ENCODE measurements around the gene SDR39U1.

The SDR39U1 gene

DNA sequence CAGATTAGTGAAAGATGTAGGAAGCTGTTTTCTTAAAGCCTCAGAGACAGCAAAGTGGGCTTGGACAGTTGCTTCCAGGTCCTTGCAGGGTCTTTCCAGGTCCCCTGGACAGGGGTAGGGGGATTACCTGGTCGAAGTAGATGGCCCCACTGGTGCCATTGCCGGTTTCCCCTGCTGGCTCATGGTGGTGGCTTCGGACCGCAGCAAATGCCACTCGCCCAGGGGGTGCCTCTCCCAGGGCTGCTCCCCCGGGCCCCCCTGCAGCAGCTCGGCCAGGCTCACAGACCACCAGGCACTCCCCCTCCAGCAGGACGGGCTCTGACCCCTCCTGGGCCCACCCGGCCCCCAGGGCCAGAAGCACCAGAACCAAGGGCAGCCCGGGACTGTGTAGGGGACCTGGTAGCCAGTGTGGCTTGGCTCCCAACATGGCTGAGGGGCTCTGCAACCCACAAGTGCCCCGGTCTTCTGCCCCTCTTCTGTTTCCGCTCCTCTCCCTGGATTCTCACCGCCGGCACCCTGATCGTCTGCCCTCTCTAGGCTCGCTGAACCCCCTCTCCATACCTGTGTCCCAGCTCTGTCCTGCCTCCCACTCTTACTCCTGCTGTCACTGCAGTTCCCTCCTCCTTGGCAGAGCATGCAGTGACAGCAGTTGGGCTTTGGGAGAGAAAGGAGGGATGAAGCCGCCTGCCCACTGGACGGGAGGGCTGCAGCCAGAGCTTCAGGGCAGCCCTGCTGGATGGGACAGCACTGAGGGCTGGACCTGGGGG lies 13.8 kb downstream of the SDR39U1 start:
- DNase-seq, result no peak

DNA sequence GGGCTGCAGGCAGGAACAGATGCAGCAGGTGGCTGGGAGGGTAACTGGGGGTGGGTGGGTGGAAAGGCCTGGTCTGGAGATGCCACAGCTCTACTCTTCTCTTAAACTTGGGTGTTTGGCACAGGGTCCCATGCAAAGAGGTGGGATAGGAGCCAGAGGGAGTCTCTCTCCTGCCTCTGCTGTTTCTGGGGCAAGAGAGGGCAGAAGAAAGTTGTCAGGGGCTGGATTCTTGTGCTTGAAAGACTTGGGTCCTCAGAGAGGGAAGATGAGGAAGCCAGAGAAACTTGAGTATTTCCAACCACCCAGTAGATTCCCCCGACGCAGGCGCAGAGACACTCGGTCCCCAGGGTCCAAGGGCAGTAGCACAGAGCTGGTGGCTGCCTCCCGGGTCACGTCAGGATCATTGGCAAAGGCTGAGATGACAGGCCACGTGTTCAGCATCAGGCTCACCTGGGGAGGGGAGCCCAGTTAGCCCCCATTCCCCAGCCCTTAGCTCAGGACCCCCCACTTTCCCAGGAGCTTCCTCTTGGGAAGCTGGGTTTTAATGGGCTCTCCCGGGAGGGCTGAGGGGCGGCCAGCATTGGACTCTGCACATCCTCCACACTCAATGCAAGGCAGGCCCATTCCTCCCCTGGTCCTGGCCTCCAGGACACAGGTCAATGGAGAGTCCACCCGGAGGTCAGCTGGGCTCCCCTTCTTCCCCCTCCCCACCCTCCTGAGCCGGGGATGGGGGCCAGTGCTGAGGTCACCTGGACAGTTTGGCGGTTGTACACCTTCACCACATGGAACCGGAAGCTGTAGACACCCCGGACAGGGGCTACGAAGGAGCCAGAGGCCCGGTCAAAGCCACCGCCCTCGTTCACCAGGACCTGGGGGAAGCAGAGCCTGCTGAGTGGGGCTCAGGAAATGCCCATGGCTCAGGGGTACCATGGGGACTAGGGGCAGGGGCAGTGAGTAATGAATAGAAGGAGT lies 14.8 kb downstream of the SDR39U1 start:
- DNase-seq, result no peak

DNA sequence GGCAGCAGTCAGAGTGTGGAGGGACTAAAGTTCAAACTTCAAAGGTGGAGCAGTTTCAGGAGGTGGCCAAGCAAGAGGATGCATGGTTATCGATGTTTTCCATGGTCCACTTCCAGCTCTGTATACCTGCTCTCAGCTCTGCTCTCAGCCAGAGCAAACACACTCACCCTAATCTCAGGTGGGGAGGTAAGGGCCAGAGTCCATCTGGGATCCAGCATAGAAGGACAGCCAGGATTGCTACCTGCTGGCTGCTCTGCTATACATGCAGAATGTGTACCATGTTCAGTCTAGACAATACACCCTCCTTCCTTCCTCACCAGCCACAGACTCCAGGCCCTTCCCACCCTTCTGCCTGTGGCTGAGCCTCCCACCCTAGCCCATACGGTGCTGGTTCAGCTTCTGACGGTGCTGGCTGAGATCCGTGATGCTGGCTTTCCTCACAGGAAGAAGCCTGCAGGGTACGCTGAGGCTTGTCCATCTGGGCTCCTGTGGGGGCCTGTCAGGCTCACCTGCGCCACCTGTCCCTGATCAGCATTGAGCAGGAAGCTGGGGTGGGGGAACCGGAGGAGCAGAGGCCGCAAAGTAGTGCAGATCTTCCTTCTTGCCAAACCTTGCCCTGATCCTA lies 15.6 kb downstream of the SDR39U1 start:
- DNase-seq, result no peak

DNA sequence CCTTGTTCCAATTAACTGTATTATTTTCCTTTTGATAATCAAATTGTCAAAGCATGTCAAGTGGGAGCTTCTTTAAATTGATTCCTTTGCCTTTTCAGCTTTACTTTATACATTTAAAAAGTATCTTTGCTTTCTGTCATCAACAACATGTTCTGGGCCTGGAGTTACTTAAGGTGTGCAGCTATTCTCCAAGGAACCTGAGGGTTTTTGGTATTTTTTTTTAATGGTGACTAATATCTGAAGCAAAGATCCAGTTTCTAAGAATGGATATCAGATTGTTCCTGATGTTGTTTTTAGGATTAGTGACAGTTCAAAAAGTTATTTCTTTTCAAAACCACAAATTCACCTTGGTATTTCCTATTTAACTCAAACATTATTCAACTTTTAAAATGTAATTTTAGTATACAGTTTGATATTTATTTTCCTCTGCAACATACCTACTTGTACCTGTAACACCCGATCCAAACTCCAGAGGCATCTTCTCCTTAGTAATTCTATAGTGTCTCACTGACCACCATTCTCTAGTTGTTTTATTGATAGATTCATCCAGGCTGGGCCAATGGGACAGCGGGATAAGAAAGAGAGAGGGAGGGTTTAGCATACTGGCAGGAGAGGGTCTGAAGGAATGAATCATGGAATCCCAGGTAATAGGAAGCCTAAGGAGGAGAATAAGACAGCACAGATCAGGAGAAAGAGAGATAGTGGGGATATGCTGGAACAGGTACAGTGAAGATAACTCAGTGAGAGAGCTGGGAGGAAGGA lies 16.2 kb downstream of the SDR39U1 start:
- DNase-seq, result no peak

DNA sequence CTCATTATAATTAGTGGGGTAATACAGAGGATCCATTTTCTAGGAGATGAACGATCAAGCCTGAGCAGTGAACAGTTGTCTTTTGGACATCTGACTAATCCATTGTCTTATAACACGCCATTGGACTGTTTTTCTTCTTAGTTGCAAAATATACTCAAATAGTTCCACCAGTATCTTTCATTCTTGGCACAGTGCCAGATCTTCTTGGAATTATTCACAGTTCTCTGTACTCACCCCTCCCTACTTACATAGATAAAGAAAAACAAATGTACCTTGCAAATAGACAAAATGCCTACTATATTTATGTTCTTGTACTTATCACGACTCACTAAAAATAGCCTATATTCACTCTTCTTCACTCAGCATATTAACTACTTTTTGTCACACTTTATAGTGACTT lies 16.9 kb downstream of the SDR39U1 start:
- no peak for DNase-seq

DNA sequence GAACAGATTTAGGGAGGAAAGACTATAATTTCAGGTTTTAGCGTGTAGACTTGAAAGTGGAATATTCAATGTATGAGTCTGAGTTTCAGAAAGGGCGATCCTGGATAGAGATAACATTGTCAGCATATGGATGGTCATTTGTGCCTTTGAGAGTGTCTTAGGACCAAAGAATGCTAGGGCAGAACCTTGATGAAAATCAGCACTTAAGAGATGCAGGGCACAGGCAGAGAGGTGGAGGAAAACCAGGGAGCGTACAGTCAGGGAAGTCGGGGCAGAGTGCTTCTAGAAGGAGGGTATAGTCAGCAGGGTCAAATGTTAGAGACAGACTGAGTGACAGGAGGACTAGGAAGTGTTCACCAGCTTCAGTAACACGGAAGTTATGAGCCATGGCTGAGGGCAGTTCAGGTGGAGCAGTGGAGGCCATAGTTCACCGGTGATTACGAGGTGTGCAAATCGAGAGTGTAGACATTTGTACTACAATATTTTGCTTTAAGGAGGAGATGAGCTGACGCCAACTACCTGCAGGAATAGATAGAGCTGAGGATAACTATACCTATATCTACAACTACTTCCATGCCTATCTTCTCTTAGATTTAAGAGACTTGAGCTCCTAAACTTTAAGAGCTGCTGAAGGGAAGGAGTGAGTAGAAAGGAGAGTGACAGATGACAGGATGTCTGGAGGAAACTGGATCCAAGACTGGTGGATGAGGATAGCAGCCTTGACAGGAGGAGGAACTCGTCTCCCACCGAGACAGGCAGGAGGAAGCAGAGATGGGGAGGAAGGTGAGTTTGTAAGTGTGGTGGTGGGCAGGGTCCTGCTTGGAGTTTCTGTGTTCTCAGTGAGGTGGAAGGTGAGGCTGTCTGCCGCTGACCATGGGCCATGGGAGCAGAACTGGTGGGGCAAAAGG lies 19.6 kb downstream of the SDR39U1 start:
- no peak for DNase-seq

DNA sequence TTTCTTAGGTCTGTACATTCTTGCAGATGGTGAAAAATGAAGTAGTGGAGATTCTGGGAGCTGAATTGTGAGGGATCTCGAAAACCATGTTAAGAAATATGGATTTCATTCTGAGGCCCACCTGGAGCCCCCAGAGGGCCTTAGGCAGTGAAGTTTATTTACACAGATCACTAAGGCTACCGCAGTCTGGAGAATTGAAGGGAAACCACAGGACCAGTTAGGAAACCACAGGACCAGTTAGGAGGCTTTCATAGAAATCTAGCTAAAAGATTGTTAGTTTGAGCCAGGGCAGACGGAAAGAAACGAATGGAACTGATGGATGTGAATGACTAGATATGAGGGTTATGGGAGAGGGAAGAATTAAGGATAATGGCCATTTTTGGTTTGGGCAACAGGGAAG lies 20.3 kb downstream of the SDR39U1 start:
- DNase-seq, result peak; percentile 18

DNA sequence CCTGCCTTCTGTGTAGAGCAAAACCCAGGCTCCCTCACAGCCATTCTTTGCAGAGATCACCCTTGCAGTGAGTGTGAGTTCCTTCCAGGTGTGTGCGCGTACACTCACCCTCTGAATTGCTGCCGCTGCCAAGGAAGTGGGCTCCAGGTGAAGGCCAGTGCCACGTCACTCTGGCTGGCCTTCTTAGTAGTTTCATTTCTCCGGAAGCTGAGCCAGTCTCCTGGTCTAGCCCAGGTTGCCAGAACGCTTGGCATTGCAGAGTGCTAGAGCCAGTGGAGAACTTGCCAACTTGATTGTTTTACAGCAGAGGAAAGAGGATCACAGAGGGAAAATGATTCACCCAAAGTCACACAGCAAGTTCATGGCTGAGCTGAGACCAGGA lies 24.1 kb downstream of the SDR39U1 start:
- no peak for DNase-seq

DNA sequence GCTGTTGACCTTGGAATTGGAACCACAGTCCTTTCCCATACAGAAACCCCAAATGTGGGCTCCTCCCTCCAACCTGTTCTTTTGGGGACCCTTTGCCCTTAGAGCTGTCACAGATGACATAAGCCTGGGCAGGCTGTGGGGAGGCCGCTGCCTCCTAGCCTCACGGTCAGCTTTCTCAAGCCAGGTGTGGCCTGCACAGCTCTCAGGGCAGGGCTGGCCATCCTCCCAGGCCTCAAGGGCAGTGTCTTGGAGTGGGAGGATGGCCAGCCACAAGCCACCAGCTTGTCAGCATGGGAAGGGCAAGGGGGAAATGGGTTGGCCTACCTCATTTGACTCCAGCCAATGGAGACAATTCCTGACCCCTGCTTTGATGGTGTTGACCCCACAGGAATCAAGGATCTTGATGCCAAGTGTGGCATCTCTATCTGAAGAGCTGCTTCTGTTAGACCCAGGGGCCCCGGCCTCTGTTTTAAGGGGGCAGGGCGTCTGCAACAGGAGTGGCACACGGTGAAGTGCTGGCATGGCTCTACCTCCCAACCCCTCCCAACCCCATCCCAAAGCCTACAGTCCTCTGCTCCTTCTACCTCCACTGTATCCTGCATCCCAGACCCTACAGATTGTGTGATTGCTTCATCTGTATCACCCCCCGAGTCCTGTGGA lies 24.6 kb downstream of the SDR39U1 start:
- DNase-seq, result no peak

DNA sequence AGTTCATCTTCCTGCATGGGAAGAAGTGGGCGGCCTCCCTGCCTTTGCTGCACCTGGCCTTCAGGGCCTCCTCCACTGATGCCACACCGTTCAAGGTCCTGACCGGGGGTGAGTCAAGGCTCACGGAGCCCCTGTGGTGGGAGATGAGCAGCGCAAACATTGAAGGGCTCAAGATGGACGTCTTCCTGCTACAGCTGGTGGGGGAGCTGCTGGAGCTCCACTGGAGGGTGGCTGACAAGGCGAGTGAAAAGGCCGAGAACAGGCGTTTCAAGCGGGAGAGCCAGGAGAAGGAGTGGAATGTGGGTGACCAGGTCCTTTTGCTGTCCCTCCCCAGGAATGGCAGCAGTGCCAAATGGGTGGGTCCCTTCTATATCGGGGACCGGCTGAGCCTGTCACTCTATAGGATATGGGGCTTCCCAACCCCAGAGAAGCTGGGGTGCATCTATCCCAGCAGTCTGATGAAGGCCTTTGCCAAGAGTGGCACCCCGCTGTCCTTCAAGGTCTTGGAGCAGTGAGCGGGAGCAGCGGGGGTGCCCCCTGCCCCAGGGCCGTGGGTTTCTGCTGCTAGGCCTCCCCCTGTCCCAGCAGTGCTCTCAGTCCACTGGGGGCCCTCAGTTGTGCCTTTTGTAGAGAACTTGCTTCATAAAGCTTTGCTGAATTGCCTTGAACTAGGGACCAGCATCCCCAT lies 25.5 kb downstream of the SDR39U1 start:
- no peak for DNase-seq

DNA sequence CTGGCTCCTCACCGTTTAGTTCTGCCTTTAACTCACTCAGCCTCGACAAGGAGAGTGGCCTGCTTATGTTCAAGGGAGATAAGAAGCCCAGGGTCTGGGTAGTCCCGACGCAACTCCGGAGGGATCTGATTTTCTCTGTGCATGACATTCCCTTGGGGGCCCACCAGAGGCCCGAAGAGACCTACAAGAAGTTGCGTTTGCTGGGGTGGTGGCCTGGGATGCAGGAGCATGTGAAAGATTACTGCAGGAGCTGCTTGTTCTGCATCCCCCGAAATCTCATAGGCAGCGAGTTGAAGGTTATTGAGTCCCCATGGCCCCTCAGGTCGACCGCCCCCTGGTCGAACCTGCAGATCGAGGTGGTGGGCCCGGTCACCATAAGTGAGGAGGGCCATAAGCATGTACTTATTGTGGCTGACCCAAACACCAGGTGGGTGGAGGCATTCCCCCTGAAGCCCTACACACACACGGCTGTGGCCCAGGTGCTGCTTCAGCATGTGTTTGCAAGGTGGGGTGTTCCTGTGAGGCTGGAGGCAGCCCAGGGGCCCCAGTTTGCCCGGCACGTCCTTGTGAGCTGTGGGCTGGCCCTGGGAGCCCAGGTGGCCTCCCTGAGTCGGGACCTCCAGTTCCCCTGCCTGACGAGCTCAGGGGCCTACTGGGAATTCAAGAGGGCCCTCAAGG lies 26.2 kb downstream of the SDR39U1 start:
- no peak for DNase-seq

DNA sequence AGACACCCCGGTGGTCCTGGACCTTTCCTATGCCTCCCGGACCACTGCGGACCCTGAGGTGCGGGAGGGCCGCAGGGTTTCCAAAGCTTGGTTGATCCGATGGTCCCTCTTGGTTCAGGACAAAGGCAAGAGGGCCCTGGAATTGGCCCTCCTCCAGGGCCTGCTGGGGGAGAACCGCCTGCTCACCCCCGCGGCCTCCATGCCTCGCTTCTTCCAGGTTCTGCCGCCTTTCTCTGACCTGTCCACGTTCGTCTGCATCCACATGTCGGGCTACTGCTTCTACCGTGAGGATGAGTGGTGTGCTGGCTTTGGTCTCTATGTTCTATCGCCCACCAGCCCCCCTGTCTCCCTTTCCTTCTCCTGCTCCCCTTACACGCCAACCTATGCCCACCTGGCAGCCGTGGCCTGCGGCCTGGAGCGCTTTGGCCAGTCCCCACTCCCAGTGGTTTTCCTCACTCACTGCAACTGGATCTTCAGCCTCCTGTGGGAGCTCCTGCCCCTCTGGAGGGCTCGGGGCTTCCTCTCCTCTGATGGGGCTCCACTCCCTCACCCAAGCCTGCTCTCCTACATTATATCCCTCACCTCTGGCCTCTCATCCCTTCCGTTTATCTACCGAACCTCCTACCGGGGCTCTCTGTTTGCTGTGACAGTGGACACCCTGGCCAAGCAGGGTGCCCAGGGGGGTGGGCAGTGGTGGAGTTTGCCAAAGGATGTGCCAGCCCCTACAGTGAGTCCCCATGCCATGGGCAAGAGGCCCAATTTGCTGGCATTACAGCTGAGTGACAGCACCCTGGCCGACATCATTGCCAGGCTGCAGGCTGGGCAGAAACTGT lies 26.9 kb downstream of the SDR39U1 start:
- DNase-seq, result no peak

DNA sequence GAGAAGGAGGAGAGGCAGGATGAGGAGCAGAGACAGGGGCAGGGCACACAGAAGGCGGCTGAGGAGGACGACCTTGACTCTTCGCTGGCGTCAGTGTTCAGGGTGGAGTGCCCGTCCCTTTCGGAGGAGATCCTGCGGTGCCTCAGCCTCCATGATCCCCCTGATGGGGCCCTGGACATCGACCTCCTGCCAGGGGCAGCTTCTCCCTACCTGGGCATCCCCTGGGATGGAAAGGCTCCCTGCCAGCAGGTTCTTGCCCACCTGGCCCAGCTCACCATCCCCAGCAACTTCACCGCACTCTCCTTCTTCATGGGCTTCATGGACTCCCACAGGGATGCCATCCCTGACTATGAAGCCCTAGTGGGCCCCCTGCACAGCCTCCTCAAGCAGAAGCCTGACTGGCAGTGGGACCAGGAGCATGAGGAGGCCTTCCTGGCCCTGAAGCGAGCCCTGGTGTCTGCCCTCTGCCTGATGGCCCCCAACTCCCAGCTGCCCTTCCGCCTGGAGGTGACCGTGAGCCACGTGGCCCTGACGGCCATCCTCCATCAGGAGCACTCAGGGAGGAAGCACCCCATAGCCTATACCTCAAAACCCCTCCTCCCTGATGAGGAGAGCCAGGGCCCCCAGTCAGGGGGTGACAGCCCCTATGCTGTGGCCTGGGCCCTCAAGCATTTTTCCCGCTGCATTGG lies 27.7 kb downstream of the SDR39U1 start:
- DNase-seq, result no peak

DNA sequence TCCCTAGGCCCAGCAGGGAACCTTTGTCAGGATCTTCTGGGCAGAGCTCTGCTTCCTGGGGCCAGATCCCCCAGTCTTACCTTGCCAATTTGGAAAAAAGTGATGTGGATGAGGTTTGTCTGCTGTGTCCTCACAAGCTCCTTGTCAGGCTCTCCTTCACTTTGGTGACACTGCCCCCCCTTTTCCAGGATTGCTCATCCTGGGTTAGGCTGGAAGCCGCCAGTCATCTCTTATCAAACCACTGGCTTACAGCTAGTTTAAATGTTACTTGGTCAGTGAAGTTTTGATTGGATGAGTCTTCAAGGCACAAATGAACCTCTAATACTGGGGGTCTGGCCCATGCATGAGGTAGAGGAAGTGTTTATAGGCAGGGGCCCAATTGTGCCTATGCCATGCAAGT lies 28.5 kb downstream of the SDR39U1 start:
- DNase-seq, result no peak

DNA sequence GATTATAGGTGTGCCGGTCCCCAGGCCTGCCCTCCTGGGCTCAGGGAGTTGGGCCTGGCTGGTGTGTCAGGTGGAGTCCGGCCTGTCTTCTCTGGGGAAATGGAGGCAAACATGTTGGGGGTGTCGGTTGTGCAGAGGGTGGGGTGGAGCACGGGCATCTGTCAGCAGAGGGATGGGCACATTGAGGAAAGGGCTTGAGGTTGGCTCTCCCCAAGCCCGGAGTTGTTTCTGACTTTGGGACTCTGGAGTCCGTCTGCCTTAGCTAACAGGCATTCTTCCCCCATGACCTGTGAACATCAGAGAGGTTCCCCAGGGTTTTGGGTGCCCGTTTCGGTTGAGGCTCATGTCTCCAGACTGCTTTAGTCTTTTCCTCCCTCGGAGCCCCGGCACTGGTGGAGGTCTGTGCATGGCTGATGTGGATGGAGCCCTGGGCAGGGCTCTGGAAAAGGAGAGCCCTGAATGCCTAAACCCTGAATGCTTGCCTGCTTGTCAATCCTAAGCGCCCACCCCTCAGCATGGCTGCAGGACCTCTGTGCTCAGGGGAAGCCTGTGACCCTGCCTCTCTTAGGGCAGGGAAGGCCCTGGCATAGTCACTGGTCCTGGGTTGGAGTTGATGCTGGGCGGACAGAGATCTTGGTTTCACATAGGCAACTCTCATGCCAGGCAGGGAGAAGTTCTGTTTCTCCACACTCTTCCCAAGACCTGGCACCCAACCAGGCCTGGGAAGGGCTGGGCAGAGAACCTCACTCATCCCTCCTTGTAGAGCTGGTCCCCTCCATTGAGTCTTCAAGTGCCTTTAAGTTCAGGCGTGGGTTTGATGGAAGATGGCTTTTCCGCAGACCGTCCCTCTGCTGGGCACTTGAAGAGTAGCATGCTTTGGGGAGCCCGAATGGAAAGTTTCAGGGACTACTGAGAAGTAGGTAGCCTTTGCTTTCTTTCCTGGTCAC lies 30.9 kb downstream of the SDR39U1 start:
- no peak for DNase-seq

DNA sequence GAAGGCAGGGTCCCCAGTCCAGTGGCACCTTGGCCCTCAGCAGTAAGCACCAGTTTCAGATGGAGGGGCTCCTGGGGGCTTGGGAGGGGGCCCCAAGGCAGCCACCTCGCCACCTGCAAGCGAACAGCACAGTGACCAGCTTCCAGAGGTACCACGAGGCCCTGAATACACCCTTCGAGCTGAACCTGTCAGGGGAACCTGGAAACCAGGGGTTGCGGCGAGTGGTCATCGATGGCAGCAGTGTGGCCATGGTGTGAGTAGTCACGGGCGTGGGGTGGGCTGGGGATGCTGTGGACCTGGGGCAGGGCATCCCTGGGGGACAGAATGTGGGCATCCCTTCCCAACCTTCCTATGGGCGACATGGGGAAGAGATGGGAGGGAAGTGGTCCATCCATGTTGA lies 32.6 kb downstream of the SDR39U1 start:
- no peak for DNase-seq

DNA sequence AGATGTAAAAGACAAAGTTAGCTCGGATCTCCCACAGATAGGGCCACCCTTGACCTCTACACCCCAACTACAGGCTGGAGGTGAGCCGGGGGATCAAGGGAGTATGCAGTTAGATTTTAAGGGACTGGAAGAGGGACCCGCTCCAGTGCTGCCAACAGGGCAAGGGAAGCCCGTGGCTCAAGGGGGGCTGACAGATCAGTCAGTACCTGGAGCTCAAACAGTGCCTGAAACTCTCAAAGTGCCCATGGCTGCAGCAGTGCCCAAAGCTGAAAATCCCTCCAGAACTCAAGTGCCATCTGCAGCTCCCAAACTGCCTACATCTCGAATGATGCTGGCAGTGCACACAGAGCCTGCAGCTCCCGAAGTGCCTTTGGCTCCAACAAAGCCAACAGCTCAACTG lies 33.4 kb downstream of the SDR39U1 start:
- no peak for DNase-seq

Data from KG1 (cell line).